Activated CD8-positive, alpha-beta memory T cell treated with anti-CD3 and anti-CD28 coated beads for 24 hours (primary cell): ENCODE measurements around the gene GMNN.
"Not testable (repeated sequence)": the region's sequence is repeated elsewhere in the genome, so short reads cannot be mapped to it uniquely, and the experiment has no call there.

ENCODE experiments used
- DNase-seq: peaks from one replicate; pipeline ENCODE4 v3.0.0-alpha.2; 2020

Gene GMNN

DNA sequence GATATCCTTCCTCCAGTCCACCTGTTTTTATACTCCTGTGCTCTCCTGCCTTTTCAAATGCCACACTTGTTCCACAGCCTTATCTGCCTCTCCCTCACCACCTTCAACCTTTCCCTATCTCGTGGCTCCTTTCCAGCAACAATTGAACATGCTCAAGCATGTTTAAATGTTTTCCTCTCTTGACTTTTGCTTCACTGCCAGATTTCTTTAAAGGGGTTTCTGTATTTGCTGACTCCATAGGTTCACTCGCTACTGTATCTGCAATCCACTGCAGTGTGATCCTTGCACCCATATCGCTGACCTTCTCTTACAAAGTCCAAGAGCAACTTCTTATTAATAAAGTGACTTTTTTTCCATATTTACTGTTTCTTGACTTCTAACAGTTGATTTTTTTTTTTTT lies 11.2 kb upstream of the GMNN start:
- DNase-seq, result no peak

DNA sequence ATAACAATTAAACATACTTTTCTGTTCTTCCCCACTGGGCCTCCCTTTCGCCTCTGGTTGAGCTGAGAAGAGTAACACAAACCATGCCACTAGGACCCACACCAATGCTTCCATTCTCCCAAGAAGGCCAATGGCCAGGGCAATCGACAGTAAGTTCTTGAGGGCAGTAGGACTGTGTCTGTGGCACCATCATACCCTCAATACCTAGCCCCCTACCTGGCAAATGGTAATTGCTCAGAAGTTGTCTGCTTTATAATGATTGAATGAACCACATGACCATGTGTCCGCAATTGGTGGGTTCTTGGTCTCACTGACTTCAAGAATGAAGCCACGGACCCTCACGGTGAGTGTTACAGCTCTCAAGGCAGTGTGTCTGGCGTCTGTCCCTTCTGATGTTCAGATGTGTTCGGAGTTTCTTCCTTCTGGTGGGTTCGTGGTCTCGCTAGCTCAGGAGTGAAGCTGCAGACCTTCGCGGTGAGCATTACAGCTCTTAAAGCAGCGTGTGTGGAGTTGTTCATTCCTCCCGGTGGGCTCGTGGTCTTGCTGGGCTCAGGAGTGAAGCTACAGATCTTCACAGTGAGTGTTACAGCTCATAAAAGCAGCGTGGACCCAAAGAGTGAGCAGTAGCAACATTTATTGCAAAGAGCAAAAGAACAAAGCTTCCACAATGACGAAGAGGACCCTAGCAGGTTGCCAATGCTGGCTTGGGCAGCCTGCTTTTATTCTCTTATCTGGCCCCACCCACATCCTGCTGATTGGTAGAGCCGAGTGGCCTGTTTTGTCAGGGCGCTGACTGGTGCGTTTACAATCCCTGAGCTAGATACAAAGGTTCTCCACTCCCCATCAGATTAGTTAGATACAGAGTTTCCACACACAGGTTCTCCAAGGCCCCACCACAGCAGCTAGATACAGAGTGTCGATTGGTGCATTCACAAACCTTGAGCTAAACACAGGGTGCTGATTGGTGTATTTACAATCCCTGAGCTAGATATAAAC lies 9.6 kb upstream of the GMNN start:
- DNase-seq, result not testable (repeated sequence)

DNA sequence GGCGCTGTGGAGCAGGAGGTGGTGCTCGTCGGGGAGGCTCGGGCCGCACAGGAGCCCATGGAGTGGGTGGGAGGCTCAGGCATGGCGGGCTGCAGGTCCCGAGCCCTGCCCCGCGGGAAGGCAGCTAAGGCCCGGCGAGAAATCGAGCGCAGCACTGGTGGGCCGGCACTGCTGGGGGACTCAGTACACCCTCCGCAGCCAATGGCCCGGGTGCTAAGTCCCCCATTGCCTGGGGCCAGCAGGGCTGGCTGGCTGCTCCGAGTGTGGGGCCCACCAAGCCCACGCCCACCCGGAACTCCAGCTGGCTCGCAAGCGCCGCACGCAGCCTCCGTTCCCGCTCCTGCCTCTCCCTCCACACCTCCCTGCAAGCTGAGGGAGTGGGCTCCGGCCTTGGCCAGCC lies 8.8 kb upstream of the GMNN start:
- not testable (repeated sequence) for DNase-seq

DNA sequence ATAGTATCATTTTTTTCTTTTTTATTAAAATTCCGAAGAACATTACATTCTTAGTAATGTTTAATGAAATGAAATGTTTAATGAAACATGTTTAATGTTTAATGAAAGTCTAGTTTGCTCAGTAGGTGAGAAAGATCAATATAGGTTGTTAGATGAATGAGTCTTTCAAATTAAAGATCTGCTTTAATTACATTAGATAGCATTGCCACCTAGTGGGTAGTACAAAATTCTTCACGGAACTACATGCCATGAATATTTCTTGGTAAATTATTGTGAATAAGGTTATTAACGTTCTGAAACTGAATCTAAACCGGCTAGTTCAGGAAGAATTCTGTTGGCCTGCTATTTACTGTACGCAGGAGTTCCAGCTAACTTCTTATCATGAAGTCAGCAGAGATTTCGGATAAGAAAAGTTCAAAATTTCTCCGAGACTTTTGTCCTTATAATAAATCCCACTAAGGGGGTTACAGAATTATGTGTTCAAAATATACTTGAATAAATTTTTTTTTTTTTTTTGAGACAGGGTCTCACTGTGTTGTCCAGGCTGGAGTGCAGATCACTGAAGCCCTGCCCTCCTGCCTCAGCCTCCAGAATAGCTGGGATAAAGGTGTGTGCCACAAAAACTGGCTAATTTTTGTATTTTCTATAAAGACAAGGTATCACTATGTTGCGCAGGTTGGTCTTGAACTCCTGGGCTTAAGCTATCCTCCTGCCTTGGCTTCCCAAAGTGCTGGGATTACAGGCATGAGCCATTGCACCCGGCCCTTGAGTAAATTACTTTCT lies 7.9 kb upstream of the GMNN start:
- DNase-seq, result no peak

DNA sequence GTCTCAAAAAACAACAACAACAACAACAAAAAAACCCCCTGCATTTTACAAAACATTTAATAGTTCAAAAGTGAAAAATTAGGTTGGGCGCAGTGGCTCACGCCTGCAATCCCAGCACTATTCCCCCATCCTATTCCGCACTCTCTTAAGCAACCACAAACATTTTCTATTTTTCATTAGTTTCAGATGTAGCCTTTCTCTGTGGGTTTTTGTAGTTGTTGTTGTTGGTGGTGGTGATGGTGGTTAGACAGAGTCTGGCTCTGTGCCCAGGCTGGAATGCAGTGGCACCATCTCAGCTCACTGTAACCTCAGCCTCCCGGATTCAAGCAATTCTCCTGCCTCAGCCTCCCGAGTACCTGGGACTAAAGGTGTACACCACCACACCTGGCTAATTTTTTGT lies 6.4 kb upstream of the GMNN start:
- DNase-seq, result no peak

DNA sequence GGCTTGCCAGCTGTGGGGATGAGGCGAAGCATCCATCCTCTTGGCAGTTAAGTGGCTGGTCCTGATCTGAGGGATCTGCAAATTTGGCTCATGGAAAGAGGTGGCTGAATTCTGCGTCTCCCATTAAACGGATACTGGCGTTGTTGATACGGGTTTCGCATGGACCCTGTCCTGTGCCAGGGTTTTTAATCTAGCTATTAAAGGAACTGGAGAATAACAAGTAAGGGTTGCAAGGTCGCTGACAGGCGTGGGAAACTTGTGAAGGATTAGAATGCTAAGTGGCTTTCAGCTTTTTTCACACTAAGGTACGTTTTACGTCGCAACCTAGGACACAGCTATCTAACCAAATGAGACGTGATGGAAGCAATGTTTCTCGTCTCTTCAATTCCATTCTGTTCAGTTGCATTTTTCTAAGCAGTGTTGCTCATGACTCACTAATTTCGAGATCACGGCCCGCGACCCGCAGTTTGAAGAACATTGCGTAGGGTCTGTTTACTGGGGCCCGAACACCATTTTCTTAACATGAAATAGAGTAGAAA lies 852 bp downstream of the GMNN start:
- no peak for DNase-seq

DNA sequence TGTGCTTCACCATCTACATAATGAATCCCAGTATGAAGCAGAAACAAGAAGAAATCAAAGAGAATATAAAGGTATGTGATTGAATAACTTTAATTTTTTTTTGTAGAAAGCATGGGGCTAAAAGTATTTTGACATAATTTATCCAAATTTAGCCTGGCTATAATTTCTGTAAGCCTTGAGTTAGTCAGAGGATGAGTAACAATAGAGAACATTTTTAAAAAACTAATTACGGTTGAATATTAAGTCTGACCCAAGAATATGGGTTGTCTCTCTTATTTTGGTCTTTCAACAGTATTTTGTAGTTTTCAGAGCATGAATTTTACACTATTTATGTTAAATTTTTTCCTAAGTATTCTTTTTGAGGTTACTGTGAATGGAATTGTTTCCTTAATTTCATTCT lies 2.5 kb downstream of the GMNN start:
- DNase-seq, result no peak

DNA sequence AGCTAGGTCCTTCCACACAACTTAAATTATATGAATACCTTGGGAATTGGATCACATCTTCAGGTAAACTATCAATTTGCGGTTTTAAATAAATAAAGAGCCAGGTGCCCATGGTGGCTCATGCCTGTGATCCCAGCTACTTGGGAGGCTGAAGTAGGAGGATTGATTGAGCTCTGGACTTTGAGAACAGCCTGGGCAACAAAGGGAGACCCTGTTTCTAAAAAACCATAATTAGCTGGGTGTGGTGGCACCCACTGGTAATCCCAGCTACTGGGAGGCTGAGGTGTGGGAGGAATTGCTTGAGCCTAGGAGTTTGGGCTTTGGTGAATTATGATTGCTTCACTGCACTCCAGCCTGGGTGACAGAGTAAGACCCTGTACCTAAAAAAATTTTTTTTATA lies 3.4 kb downstream of the GMNN start:
- no peak for DNase-seq

DNA sequence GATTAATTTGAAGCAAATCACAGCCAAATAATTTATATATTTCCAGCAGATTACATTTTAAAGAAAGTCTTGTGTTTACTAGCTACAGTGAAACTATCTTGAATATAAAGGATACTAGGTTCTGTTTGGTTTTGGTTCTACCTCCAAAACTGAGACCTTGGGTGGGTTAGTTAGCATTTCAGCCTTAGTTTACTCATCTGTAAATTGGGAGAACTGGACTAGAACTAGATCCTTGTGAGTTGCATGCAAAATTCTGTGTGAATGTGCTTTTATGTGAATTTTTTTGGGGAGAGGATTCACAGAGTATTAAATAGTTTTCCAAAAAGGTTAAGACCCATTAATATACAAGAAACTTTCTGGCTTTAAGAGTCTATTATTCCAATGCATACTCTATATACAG lies 4.1 kb downstream of the GMNN start:
- DNase-seq, result no peak

DNA sequence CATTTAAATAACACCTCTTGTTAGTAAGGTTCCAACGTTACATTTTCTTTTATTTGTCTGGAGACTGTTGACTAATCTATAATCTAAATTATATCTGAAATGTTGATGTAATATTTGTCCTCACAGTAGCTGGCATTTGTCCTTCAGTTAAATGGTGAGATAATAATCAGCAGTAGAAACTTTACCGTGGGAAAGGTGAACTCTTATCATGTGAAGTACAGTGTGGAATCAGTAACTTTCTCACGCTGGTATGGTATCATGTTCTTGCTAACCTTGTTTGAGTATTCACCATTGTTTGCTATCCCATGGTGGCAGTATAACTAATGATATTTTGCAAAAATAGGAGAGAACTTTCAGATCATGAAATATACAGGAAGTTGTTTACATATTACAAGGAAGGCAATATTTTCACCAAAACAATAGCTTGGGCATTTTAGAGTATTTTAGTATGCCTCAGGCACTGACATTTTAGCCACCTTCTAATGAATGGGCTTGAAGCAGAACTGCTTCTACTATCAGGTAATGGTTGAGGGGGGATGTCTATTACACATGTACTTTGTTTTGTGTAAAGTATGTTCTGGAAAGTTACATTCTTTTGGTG lies 4.8 kb downstream of the GMNN start:
- DNase-seq, result no peak

DNA sequence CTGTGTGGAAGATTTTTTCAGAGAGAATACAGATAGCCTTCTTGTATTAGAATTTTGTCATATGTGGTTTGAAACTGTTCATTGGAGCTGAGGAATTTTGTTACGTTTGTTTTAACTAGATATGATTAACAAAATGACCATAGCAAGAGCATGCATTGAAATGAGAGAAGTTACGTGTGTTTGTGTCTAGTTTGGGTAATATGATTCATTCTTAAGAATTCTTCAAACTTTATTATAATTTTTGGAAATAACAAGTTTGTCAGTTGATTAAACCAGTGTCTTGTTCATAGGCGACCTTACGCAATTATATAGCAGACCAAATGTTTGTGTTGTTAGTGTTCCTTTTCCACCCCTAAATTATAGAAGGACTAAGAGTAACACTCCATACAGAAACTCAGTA lies 5.5 kb downstream of the GMNN start:
- DNase-seq, result no peak

DNA sequence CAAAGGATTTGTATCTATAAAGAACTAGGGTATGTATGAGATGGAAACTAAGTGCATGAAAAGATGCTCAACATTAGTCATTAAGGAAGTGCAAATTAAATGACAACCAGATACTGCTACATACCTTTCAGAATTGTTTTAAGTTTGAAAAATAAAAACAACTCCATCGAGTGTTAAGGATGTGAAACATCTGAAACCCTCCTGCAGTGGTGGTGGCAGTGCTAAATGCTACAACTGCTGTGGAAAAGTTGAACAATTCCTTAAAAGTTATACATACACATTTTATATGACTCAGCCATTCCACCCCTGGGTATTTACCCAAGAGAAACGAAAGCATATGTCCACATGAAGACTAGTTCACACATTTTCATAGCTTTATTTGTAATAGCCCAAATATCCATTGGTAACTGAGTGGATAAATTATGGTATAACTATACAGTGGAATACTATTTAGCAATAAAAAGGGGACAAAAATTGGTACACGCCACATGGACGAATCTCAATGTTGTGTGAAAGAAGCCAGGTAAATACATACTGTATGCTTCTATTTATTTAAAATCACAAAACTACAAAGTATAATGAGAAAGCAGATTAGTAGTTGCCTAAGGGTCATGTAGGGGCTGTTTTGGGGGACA lies 13.4 kb downstream of the GMNN start:
- DNase-seq, result no peak

DNA sequence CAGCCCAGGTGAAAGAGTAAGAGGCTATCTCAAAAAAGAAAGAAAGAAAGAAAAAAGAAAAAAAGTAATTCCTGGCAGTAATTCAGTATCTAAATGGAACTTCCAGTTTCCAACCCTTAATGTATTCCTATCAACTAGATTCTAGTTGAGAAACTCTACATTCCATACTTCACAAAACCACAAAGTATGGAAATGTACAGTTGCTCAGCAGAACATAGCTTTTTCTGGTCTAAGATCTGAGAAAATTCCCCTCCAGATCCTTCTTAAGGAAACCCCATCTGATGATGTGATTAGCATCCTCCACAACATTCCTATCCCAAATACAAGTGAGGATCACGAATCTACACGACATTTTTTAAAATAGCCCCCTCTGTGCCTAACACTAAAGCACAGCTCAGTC lies 20.4 kb downstream of the GMNN start:
- DNase-seq, result no peak

DNA sequence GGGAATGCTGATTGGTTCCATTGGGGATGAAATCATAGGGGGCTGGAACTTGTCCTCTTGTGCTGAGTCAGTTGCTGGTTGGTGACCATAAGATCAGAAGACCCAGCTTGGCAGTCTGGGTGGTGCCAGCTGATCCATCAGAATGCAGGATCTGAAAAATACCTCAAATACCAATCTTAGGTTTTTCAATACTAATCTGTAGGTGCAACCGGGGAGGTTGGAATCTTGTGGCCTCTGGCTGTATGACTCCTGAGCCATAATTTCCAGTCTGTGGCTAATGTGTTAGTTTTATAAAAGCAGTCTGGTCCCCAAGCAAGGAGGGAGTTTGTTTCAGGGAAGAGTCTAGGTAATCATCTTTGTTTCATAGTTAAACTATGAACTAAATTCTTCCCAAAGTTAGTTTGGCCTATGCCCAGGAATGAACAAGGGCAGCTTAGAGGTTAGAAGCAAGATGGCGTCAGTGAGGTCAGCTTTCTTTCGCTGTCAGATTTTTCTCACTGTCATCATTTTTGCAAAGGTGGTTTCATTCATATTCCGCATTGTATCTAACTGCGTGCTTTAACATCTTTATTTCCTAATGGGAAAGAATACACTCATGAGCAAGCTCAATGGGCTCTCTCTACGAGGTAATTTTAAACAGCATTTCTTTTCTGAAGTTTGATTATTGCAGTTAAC lies 22.0 kb downstream of the GMNN start:
- no peak for DNase-seq

DNA sequence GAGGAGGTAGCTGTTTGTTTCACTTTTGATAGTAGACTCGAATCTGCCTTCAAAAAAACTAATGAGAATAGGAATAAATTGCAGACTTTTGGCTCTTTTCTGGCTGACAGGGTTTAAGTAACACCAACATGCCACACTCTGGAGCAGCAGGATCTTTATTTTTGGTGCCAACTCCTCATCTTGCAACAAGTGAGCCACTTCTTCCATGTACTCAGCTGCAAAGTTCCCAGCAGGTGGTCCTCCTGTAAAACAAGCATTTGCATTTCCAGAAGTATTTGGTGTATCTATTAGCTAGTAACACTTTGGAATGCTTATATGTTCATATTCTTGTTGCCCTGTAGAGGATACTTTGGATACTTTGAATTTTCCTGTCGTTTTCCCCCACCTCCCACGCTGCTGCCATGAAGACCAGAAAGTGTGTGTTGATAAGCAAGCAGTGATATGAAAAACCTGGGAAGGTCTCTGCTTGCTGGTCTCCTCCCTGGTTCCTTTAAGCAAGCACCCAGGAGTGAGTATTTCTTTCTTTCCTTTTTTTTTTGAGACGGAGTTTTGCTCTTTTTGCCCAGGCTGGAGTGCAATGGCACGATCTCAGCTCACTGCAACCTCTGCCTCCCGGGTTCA lies 23.0 kb downstream of the GMNN start:
- no peak for DNase-seq

DNA sequence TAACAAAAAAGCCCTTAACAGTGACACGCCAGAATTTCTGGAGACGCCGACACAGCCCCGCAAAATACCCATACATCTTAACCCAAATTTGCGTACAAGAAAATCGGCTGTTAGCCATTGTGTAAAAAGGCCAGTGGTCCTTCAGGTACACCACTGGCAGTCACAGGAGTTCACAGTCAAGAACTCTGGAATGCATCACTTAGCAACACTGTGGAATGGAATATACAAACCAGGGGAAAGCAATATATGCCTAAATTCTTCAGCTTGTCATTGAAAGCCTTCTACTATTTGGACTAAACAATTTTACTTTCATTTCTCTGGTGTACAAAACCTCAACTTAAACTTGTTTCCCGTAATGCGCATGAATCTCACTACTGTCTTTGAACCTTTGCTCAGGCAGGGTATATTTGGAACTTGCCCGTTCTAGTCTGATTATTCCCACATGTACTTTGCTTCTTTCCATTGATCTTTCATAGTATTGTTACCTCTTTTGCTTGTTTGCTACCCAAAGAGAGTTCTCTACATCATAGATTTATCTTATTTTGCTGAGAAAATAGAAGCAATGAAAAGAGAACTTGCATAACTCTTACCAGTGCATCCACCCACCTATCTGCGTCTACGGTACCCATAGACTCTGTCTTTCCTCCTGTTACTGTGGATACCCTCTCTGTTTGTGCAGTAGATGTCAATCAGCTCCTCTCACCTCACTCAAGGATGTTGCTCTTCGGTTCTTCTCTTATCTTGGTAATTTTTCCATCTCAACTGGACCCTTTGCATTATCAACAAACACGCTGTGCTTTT lies 24.2 kb downstream of the GMNN start, which contains the start of gene ARMH2:
TSS of gene ARMH2 (minus strand) at position 178 of the 801 bp plus-strand sequence. CDS start at position 118, 60 bp downstream.
- DNase-seq, result no peak

DNA sequence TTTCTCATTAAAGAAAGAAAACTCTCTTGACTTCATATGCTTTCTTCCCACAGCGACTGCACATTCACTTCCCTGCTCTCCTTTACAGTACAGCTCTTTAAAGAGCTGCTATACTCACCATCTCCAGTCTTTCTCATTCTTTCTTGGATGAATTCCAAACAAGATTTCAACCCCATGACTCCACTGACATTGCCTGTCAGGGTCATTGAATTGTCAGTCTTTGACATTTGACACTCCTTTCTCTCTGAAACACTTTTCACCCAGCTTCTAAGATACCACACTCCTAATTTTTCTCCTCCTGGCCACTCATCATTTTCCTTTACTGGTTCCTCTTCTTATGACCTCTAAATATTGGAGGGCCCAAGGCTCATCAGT lies 24.8 kb downstream of the GMNN start:
- no peak for DNase-seq

DNA sequence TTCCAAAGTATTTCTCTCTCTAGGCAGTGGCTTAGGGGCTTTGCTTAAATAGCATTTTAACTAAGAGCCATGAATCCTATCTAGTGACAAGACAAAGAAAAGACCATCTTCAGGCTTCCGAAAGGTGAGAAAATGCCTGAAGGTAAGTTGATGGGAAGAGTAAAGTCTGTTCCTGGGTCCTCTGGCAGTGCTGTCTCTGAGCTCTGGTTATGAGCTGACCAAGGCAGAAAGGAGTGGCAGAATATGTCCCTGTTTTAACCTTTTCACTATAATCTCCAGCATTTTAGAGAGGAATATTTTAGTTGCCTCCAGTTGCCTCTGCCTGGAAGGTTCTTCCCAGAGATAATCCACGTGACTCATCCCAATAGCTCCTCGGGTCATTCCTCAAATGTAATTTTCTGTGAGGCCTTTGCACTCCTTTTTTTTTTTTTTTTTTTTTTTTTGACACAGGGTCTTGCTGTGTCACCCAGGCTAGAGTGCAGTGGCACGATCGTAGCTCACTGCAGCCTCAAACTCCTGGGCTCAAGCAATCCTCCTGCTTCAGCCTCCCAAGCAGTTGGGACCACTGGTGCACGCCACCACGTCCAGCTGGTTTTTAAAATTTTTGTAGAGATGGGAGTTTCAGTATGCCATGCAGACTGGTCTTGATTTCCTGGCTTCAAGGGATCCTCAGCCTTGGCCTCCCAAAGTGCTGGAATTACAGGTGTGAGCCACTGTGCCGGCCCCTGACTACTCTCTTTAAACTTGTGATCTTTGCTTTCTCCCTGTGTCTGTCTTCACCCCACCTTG lies 27.7 kb downstream of the GMNN start:
- DNase-seq, result no peak

DNA sequence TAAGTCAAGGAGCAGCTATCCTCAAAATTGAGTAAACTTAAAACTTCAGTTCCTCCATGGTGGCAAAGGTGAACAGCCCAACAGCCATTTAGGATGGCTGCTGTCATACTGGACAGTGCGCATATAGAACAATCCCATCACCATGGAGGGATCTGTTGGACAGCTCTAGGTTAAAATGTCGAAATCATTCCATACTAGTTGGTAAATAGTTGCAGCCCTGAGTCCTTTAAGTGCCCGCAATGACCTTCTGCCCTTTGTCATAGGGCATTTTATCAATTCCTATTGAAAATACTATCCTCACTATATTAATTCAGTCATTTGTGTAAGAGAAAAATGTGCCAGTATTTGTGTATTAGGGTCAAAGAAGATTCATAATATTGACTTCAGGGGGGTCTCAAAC lies 32.8 kb downstream of the GMNN start:
- DNase-seq, result no peak

DNA sequence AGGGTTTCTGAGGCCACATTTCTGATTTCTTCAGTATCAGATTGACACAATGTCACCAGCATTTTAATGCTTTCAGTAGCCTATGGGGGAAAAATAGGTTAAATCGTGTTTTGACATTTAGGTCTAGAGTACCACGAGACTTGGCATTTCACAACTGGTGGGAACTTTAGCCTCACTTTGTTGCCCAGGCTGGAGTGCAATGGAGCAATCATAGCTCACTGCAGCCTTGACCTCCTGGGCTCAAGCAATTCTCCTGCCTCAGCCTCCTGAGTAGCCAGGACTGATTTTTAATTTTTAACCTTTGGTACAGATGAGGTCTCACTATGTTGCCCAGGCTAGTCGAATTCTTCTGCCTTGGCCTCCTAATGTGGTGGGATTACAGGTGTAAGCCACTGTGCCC lies 35.0 kb downstream of the GMNN start:
- DNase-seq, result no peak
